ENCODE measurements around the gene STBD1.

- TF ChIP-seq EZH2 (IDR thresholded peaks at IDR 0.05; ENCODE audit: low read depth, unreplicated experiment) (no peak), CTCF (conservative IDR thresholded peaks at IDR 0.05; ENCODE audit: low read depth in 2 of 2) (no peak), POLR2AphosphoS5 (IDR thresholded peaks at IDR 0.05; ENCODE audit: low read depth) (no peak), ZNF114 (CRISPR knock-in tag; IDR thresholded peaks at IDR 0.05) (no peak), REST (IDR thresholded peaks at IDR 0.05; ENCODE audit: unreplicated experiment) (no peak)
Measured at GRCh38 chr4:76322236-76322635, 15.7 kb downstream of the STBD1 start.

Measured in GM23338 (cell line).